Ecto neural progenitor cell (in vitro differentiated cells): ENCODE results near the gene FGFR3.
"Not testable (repeated sequence)": the region's sequence is repeated elsewhere in the genome, so short reads cannot be mapped to it uniquely, and the experiment has no call there.

ENCODE experiments used
- DNase-seq: peaks from one replicate; pipeline ENCODE4 v3.0.0-alpha.2; 2018; ENCODE audit warnings: low spot score

FGFR3 gene

DNA sequence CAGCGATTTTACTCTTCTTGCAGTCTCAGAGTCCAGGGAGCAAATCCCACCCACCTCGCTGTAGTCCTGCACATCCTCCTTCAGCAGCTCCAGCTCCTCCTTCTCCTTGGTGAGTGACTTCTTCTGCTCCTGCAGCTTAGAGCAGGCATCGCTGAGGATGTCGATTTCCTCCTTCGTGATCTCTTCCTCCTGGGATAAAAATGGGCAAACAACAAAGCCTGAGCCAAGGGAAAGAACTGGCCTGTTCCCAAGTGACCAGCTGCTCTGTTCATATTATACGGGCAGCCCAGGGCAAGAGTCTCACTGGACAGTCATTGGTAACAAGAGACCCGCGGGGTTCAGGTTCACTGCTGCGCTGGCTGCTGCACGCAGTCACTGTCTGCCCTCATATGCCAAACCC, 26.2 kb downstream of the FGFR3 start:
- no peak for DNase-seq

DNA sequence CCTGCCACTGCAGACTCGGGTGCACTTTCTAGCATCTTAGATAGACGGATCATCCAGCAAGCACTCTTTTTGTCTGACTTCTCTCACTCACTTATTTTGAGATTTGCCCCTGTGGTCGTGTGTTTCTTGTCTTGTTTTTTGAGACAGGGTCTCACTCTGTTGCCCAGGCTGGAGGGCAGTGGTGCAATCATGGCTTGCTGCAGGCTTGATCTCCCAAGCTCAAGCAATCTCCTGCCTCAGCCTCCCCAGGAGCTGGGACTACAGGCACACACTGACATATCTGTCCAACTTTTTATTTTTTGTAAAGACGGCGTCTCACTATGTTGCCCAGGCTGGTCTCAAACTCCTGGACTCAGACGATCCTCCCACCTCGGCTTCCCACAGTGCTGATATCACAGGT, 26.7 kb downstream of the FGFR3 start:
- no peak for DNase-seq

DNA sequence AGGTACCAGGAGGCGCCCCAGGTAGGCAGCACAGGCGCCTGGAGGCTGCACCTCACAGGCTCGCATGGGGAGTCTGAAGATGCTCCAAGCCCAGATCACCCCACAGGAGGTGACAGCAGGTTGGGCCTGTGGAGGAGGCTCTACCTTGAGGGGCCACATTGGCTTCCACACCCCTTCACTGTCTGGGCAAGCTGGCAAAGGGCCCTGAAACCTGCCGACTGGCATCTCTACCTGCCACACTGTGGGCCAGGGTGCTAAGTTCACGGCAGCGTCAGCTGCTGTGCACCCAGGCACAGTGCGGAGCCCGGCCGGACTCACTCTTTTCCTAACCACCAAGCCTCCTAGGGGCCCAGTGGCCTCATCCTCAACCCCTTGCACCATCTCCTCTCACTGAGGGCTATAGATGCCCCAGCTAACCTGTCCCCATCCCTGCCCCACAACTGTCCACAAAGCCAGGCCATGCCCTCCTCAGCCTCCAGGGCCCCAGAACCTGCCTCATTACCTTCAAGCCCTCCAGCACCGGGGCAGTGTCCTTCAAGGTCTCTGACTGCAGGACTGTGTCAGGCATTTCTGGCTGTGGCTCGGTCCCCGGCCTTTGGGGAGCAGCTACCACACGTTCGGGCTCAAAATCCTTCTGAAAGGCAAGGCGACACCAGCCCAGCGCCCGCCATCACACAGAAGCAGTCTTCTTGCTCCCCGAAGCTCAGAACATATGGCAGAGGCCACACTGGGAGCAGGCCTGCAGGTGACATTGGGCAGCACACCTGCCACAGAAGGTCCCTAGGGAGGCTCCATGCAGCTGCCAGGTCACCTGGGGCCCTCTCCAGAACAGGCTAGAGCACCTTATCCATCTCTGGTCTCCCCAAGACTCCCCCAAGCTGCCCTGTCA, 28.8 kb downstream of the FGFR3 start:
- no peak for DNase-seq

DNA sequence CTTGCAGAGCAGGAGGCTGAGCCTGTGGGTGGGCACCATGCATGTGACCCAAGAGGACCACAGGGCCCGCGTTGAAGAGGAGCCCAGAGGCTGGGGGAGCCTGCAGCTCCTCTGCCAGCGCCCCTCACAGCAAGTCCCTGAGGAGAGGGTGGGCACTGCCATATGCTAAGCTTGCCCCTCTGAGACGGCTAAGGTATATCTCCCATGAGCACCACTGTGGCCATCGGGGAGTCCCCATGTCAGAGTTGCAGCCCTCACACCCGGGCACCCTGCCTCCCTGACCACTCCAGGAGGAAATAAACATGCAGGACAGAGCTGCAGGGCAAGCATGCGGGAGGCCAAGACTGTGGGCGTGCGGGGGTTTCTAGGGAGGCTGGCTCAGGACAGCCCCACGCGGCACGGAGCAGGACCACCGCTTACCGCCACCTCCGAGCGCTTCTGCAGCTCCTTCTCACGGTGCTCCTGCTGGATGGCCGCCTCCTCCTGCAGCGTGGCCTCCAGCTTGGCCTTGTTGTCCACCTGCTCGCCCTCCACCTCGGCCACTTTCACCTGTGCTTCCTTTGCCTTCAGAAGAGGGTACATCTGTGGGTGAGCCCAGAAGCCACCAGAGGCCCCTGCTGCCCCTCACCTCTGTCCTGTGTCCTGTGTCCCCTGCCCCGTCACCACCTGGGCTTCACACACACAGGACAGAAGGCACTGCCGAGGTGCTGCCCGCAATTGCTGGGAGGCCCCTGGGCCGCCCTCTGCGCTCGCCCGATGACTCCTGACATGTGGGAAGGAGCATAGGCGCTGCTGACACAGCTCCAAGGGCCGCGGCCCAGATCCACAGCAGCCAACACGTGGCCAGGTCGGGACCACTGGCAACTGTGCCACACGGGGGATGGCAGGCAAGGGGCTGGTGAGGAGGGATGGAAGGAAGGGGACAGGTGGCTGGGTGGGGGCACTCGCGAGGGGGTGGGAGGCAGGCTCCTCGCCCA, 29.8 kb downstream of the FGFR3 start:
- no peak for DNase-seq

DNA sequence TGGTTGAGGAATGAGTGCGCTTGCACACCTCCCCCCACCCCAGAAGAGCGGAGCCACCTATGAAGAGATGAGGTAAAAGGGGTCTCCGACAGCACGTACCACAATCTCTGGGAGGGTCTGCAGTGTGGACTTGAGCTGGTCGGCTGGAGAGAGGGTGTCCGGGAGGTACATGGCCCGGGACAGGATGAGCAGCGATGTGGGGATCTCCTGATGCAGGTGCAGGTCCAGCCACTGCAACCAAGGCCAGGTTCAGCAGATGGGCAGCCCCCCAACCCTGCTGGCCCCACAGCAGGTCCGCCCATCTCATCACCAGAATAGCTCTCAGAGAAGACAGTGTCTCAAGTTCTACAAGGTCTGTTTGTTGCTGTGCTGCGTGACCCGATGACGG, 30.4 kb downstream of the FGFR3 start:
- DNase-seq: no peak

DNA sequence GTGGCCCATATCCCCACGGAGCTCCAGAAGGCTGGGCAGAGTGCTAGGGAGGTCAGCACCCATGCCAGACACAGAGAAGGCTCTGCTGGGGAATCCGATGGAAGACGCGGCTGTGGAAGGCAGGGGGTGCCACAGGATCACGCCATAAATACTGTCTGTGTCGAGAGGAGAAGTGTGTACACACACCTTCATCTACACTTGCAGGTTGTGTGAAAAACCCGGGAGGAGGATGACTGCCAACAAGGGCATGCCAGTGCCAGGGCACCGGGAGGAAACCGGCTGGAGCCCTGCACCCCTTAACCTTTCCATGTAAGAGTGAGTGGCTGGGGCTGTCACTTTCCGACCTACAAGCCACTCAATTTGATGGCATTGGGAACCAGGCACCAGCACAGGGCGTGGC, 31.7 kb downstream of the FGFR3 start:
- DNase-seq: no peak

DNA sequence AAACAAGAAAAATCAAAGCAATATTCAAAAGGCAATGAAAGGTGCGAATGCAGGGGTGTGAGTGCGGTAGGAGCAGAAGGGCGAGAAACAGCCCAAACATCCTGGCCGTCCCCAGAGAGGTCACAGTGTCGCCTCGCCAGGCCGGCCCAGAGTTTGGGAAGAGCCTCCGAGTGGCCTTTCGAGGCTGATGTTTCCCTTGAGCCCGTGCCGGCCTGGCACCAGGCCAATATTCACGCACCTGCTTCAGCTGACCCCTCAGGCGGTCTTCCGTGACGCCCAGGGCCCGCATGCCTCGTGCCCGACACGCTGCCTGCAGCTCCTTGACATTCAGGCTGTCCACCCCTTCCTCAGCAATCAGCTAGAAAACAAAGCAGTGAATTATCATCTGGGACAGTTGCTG, 32.2 kb downstream of the FGFR3 start:
- no peak for DNase-seq

DNA sequence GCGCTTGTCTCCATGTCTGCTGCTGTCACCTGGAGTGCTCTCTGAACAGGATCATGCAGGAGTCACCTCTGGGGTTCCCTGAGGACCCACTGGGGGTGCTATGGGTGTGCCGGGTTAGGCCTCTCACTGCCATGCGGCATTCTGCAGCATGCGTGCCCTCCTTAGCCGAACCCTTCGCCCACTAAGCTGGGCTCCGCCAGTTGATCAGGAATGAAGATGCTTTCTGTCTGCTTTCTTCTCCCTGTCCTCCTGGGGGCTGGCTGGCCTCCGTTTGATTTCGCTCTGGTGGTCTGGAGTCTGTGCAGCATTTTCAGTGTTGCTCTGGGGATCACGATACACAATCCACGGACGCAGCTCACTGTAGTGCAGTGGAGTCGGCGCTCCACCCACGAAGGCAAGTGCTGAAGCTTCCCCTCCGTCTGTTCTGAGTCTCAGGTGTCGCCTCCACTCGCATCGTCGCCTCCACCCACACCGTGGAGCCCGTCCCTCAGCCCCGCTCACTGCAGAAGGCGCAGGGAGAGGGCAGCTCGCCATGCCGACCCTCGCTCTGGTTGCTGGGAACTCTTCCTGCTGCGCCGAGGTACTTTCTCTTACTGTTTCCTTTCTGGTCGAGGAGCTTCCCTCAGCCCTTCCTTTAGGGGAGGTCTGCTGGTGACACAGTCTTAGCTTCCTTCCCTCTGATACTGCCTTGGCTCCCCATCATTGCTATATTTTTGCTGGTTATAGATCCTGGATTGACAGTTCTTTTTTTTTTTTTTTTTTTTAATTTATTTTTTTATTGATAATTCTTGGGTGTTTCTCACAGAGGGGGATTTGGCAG, 33.6 kb downstream of the FGFR3 start:
- no peak for DNase-seq

DNA sequence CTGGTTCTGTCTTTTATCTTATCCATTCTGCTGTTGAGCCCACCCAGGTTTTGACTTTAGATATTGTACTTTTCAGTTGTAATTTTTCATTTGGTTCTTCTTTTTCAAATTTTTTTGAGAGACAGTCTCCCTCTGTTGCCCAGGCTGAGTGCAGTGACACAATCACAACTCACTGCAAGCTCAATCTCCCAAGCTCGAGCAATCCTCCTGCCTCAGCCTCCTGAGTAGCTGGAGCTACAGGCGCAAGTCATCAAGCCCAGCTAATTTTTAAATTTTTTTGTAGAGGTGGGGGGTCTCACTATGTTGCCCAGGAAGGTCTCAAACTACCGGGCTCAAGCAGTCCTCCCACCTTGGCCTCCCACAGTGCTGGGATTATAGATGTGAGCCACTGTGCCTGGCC, 37.1 kb downstream of the FGFR3 start:
- no peak for DNase-seq

DNA sequence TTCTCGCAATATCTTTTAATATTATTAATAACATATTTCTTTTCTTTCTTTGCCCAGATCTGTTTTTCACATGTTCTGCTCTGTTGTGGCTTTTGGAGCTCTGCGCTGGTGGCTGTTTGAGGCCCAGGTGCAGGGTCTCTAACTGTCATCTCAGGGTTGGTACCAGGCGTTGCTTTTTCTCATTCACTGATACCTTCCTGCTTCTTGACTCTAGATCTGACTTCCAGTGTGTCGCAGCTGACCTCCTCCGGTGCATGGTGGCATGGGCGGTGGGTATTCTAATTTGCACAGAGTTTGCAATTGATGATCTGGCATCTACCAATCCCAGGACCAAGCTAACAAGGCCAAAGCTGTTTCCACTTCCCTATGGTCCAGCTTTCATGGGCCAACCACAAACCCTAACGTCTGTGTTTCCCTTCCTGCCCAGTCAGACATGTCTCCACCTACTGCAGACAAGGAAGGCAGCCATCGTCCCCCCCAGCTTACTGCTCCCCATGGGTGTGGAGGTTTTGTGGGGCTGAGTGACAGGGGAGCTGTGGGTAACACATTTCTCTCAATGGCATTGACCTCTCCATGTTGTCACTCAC, 37.6 kb downstream of the FGFR3 start:
- no peak for DNase-seq

DNA sequence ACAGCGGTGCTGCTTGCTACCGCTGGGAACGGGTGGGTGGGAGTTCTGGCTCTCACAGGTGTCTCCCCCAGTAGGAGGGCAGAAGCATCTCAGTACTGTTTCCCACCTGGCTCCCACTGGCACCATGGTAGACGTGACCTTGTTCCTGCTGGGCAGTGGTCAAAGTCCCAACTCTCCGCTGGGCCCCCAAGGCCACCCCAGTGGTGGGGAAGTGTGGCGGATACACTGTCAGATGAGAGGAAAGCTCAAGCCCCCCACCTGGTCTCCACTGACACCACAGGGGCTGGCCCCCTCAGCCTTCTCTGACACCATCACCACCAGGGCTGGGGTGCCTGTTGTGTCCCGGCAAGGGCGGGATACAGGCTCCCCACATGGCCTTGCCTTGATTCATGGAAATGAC, 38.2 kb downstream of the FGFR3 start:
- DNase-seq: no peak

DNA sequence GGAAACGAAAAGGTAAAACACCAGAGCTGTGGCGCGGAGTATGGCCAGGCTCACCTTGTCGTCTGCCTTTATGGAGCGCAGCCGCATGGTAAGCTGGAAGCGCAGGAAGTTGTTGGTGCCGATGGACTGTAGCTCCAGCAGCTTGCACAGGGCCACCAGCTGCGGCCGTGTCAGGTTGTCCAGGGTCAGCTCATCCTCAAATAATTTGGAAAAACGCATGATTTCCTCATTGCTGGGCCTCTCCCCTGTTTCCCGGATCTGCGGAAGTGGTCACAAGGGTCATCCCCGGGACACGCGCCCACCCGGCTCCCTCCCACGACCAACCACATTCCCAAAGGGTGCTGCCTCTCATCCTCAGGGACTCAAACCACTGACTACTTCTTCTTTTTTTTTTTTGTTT, 39.6 kb downstream of the FGFR3 start:
- DNase-seq: no peak

DNA sequence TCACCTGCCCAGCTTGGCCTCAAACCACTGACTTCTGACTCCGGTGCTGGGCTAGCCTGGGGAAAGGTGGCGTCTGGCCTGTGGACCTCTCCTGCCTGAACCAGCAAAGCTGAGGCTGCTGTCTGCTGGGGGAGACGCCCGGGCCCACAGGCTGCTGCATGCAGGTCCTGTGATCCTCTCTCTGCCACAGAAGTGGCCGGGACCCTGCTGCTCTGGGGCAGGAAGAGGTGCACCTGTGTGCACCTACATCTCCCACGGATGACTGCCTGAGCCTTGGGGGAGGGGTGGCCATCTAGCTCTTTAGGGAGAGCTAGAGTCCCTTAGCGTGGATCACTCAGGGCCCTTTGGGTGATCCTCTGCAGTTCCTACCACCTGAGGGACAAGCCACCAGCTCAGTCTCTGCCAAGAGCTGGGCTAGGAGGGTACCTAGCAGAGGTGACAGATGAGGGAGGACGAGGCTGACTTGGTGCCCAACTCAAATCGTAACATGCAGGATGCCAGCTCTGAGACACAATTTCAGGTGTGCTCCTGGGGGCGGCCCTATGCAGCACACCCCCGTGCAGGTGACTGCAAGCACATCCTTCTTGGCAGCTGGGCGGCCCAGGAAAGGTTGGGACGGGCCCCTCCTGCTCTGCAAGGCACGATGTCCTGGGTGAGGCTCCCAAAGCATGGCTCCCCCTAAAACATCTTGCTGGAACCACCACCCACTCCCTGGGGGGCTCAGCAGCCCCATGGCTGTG, 40.4 kb downstream of the FGFR3 start:
- DNase-seq: no peak

DNA sequence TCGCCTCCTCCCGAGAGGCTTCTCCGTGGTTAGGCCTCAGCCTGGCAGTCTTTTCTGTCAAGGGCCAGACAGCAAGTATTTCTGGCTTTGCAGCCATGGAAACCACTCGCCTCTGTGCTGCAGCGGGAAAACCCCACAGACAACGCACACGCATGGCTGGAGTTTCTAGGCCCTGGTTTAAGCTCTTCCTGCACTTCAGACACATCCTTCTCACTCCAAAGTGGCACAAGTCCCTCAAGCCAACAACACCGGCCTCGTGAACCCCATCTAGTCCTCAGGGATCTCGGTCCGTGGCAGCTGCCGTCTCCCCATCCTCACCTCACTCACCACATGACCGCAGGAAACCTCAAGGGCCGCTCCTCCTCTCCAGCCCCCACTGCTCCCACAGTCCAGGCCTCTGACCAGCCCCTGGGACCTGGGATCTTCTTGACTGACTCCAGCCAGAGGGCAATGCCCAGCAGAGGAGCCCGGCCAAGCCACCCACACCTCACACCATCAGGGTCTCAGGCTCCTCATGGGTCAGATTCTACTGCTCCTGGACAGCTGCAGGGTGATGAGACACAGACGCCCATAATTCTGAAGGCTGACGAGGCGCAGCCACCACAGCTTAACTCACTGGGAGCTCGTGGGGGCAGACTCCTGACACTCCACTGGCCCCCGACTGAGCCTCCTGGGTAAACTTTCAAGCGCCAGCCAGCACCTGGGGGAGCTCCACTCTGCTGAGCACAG, 41.1 kb downstream of the FGFR3 start:
- no peak for DNase-seq

DNA sequence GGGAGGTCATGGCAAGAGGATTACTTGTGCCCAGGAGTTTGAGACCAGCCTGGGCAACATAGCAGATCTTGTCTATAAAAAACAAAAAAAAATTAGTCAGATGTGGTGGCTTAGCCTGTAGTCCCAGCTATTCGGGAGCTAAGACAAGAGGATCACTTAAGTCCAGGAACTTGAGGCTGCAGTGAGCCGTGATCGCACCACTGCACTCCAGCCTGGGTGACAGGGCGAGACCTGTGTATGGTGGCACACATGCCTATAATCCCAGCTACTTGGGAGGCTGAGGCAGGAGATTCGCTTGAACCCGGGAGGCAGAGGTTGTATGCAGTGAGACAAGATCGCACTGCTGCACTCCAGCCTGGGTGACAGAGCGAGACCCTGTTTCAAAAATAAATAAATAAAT, 42.7 kb downstream of the FGFR3 start:
- DNase-seq: not testable (repeated sequence)

DNA sequence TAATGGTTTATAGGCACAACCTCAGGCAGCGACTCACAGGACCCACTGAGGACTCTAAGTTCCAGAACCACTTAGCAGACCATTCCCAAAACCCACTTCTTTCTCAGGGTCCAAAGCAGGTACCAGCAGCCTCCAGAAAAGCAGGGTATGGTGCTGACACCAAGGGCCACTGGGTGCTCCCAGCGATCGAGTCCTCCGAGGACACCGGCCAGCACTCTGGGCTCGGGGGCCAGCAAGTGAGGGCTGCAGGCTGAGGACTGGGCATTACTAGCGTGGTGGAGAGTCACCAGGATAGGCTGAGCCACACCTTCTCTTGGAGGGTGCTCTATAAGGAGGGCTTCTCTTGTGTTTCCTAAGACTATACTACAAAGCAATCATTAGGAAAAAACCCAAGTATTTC, 43.6 kb downstream of the FGFR3 start:
- DNase-seq: no peak

DNA sequence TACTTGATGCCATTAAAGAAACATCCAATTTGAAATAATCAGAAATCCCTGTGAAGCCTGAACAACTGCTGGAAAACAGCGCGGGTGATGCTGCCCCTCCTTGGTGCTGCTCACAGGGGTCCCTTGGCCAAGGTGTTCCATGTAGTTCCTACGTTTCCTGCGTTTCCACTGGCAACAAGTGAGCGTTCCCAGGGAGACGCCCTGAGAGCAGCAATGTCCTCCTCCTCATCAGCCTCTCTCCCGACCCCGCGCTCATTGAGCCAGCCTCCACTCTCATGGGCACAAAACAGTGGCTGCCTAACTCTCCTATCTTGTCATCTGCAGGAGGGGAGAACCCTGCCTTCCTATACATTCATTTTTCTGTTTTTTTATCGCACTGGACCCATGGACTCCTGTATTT, 44.0 kb downstream of the FGFR3 start:
- no peak for DNase-seq

DNA sequence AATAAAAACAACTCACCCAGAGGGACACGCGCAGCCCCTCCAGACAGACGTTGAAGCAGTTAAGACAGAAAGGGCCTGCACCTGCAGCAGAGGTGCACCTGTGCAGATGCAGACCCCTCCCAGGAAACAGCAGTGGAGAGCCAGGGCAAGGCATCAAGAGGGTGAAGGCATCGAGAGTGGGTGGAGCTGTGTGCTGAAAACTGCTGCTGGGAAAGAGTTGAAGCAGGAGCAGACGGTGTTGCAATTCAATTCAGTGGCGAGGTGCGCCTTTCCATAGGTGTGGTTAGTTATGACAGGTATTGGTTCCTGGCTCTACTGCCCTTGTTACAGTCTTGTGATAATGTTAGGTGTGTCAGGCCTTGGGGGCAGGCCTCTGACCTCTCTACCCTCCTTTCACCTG, 46.2 kb downstream of the FGFR3 start:
- no peak for DNase-seq

DNA sequence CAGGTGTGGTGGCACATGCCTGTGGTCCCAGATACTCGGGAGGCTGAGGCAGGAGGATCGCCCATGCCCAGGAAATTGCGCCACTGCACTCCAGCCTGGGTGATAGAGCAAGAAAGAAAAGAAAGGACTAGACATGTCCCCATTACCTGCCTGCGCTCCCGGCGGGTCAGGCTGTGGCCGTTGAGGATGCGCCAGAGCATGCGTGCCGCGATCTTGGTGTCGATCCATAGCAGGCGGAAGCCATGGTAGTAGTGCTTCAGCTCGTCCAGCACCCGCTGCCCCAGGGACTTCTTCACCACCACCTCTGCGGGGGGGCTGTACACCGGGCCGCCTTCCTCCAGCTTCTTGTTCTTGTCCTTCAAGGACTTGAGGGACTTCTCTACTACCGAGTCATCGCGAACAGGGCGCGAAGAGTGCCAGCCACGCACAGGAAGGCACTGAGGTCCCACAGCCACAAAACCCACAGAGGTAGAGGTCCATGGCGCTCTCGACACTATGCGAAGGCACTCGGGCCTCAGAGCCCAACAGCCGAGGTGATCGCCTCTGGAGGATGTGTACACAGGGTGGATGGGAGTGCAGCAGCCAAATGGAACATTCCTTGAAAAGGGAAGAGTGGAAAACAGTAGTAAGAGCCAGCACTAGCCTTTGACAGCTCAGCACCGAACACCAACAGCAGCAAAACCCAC, 48.3 kb downstream of the FGFR3 start:
- no peak for DNase-seq

DNA sequence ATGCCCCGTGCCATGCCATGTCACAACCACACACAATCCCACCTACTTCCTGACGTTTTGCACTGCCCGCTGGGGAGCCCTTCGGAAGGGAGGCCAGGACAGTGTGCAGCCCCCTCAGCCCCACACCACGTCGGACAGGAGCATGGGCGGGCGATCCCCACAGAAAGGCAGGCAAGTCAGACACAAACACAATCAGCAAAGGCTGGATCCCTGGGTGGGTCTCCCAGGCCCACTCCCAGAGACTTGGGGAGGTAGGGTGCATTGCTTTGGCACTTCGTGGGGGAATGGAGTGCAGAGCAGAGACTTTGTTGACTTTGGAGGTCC, 48.8 kb downstream of the FGFR3 start:
- no peak for DNase-seq
